NCI-H2081 (cell line): ENCODE data around the gene TRIM6.
A peak's percentile ranks its signal among the peaks of the same experiment; 100 is the strongest.
"Not testable (repeated sequence)": the region's sequence is repeated elsewhere in the genome, so short reads cannot be mapped to it uniquely, and the experiment has no call there.

Experiments used
- DNase-seq, 2 experiments: peaks; one replicate each; lab custom pipeline; 2025; lab: John Stamatoyannopoulos, UW

TRIM6 gene

GRCh38 chr11:5596607-5597201 is at the start of gene TRIM6:
TSS of gene TRIM6 (plus strand) at chr11:5596637. CDS start at chr11:5596898, 261 bp downstream.
- no peak for DNase-seq

GRCh38 chr11:5547982-5548381 is 48.5 kb upstream of the TRIM6 start:
- DNase-seq: no peak

DNA sequence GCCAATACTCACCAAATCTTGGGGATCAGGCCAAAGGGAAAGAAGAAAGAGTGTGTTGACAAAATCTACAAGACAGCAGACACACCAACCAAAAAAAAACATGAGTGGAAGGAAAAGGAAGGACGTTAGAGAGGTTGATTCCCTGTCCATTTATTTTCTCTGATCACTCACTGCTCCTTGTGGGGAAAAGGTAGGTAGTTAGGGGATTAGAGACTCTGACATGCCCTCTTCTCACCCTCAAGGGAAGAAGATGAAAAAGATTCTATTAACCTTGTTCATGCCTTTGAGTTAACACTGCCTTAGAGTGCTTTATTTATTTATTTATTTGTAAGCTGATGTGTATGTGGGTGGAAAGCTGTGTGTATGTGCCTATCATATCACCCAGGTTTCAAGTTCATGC is 48.0 kb upstream of the TRIM6 start, which contains the start of gene OR52H1:
Gene OR52H1 (minus strand): TSS at position 101 of the 400 bp plus-strand sequence. CDS start 3,035 bp downstream, outside the sequence.
- DNase-seq: no peak

DNA sequence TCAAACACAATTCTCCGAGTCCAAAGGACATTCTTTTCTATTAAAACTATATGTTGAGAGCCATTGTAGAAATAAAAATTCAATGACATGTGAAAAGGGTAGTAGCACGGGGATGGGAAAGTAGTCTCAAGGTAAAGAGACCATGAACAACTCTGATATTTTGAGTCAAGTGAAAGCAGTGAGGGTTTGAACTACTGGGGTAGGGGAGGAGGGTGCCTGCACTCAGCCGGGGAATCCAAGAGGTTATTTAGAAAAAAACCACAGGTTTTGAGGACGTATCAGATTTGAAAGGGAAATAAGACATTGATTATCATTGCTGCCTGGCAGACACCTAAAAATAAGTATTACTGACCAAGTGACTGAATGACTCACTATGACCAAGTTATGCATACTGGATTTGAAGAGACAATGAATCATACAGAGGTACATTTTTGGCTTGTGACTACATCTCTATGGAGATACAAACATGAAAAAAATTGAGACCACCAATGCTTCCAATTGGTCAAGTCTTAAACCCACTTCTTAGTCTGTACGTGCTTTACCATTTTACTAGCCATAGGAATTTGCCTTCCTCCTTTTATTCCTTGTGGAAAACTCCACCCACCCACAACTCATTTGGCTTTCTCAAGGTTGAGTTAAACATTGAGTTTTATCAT is 45.9 kb upstream of the TRIM6 start:
- no peak for DNase-seq

DNA sequence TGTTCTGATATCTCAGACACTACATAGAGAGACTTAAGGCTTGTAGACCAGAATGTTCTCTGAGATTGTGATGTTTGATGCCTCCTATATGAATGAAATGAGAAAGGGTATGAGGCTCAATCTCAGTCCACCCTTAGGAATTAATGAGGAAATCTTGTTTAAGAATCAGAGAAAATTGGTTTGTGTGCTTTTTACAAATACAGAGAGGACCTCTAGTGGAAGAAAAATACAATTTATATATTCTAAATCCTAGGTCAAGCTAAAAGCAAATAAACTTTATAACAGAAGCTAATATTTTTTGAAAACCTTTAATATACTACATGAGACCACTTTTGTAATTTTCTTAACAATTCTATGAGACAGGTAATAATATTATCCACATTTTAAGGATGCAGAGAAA is 43.1 kb upstream of the TRIM6 start:
- no peak for DNase-seq

- DNase-seq: no peak
These were observed 39.7 kb upstream of the TRIM6 start for GRCh38 chr11:5556596-5557188.

GRCh38 chr11:5557751-5558150 is 38.7 kb upstream of the TRIM6 start:
- no peak for DNase-seq

DNA sequence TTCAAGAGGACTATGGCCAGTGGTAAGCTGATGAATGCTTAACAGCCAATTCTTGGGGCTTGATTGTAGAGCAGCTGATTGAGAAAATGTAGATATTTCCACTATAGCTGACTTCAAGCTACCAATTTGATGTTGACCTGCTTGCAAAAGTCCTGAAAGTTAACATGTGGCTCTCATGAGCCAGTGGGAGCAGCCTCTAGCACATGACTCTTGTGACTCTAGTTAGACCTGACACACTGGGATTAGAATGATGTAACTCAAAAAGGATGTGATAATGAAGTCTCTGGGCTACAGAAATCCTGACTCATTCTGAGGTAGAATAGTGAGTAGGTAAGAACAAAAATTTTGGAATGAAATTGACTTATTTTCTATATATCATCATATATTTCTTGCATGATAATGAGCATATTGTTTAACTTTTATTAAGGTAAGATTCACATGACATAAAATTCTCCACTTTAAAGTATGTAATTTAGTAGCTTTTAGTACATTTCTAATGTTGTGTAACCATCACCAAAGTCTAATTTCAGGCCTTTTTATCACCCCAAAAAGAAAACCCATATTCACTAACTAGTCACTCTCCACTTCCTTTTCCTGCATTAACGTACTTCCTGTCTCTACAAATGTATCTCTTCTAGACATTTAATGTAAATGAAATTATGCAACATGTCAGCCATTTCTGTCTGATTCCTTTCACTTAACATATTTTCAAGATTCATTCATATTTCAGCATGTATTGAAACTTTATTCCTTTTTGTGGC is 32.0 kb upstream of the TRIM6 start:
- no peak for DNase-seq

DNA sequence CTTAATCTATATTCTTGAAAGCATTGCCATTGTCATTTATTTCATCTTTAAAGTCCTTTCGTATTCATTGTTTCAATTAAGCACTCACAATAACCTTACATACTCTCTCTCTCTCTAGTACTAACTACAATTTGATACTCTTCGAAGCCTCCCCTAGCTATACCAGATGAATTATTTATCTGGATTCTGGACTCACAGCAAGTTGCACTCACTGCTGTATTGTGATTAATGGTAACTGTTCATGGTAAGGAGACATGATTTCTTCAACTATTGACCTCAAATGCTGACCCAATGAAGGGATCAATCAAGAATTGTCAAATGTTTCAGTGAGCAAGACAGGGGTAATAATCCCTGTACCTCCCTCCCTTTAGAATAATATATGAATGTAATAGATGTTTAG is 21.8 kb upstream of the TRIM6 start:
- DNase-seq: no peak

- no peak for DNase-seq
These were observed 21.3 kb upstream of the TRIM6 start for GRCh38 chr11:5575152-5575551.

DNA sequence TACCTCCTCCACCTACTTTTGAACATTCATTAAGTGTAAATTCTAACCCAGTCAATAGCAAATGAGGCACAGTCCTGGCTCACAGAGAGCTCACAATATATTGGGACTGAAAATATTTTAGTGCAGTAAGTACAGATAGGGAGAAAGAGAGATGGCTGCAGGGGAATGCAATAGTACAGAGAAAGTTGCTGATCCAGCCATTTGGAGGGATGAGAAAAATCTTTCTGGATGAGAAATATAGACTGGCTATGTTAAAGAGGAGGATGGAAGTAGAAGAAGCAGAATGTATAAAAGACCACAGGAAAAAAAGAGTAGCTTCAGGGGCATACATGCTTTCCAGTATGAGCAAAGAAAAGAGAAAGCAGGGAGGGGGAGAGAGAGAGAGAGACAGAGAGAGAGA is 19.3 kb upstream of the TRIM6 start:
- DNase-seq: no peak

GRCh38 chr11:5580577-5580976 is 15.9 kb upstream of the TRIM6 start, which contains the start of gene OR52B6:
TSS of gene OR52B6 (plus strand) at chr11:5580877. CDS start at chr11:5580877, 0 bp downstream.
- no peak for DNase-seq

DNA sequence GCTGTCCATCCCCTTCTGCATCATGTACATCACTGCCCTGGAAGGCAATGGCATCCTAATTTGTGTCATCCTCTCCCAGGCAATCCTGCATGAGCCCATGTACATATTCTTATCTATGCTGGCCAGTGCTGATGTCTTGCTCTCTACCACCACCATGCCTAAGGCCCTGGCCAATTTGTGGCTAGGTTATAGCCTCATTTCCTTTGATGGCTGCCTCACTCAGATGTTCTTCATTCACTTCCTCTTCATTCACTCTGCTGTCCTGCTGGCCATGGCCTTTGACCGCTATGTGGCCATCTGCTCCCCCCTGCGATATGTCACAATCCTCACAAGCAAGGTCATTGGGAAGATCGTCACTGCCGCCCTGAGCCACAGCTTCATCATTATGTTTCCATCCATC is 15.4 kb upstream of the TRIM6 start:
- DNase-seq: no peak

DNA sequence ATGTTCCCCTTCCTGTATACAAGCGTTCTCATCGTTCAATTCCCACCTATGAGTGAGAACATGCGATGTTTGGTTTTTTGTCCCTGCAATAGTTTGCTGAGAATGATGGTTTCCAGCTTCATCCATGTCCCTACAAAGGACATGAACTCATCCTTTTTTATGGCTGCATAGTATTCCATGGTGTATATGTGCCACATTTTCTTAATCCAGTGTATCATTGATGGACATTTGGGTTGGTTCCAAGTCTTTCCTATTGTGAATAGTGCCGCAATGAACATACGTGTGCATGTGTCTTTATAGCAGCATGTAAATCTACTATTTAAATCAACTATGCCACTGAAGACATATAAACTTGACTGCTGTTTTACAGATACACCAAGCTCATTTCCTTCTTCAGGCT is 12.0 kb upstream of the TRIM6 start:
- not testable (repeated sequence) for DNase-seq

DNA sequence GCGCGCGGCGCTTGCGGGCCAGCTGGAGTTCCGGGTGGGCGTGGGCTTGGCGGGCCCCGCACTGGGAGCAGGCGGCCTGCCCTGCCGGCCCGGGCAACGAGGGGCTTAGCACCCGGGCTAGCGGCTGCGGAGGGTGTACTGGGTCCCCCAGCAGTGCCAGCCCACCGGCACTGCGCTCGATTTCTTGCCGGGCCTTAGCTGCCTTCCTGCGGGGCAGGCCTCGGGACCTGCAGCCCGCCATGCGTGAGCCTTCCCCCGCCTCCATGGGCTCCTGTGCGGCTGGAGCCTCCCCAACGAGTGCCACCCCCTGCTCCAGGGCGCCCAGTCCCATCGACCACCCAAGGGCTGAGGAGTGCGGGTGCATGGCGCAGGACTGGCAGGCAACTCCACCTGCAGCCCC is 6.5 kb upstream of the TRIM6 start:
- DNase-seq: not testable (repeated sequence)

DNA sequence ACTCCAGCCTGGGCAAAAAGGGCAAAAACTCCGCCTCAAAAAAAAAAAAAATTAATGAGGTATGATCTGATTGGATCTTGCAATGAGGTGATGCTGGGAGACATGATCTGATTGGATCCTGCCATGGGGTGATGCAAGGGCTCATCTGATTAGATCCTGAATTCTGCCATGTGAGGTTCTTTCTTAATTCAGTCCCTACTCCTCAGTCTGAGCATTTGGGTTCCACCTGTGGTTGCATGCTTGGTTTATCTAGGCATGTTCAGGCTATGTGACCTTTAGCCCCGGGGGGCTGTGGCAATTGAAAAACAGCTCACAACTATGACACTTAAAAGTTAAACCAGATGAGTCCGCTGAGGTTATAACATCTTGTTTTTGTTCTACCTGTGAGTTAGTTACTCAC is 4.8 kb upstream of the TRIM6 start:
- no peak for DNase-seq

DNA sequence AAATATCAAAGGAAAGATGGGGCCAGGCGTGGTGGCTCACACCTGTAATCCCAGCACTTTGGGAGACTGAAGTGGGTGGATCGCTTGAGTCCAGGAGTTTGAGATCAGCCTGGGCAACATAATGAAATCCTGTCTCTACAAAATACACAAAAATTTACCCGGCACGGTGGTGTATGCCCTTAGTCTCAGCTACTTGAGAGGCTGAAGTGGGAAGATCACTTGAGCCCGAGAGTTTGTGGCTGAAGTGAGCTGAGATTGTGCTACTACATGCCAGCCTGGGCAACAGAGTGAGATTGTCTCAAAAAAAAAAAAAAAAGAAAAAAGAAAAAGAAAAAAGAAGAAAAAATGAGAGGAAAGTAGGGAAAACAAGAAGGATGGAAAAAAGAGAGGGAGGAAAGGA is 3.8 kb upstream of the TRIM6 start:
- DNase-seq: no peak

- DNase-seq: no peak
These were observed 3.3 kb upstream of the TRIM6 start for GRCh38 chr11:5593146-5593545.

GRCh38 chr11:5597953-5598352 is 1.5 kb downstream of the TRIM6 start:
- no peak for DNase-seq

GRCh38 chr11:5600374-5600851 is 4.0 kb downstream of the TRIM6 start:
- peak in 1 of 2 experiments; percentile 14 for DNase-seq

DNA sequence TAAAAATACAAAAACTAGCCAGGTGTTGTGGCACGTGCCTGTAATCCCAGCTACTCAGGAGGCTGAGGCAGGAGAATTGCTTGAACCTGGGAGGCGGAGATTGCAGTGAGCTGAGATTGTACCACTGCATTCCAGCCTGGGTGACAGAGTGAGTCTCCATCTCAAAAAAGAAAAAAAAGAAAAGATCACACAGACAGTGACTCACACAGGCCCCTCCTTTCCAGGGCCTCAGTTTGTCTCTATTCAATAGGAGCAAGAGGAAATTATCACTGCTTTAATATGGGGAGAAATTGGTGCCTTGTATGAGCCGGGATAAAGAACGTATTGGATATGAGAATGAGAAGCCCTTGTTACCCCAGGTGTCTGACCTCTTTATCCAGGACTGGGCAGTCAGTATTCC is 6.4 kb downstream of the TRIM6 start:
- DNase-seq: not testable (repeated sequence)

DNA sequence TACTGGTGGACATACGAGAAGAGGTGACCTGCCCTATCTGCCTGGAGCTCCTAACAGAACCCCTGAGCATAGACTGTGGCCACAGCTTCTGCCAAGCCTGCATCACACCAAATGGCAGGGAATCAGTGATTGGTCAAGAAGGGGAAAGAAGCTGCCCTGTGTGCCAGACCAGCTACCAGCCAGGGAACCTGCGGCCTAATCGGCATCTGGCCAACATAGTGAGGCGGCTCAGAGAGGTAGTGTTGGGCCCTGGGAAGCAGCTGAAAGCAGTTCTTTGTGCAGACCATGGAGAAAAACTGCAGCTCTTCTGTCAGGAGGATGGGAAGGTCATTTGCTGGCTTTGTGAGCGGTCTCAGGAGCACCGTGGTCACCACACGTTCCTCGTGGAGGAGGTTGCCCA is 6.9 kb downstream of the TRIM6 start:
- DNase-seq: no peak
